Psoas muscle (tissue), 8 donors: ENCODE measurements around the gene FLVCR2. TPM values are rescaled to one million over a fixed set of nuclear protein-coding genes. Genes with fewer than 3 reads are reported as not detected.
A peak's percentile ranks its signal among the peaks of the same experiment; 100 is the strongest.

ENCODE experiments used
- ATAC-seq, 4 donors: fragments of 200-7000 bp; cut with Tn5 transposase; one replicate each; pipeline ENCODE4 v1.9.1; 2020; ENCODE audit warnings: moderate library complexity in 3 of 4, mild to moderate bottlenecking in 2 of 4
- DNase-seq, 2 donors: peaks; one replicate each; pipeline ENCODE4 v3.0.0-alpha.2; 2020
- H3K27ac ChIP-seq: fragments of 200-600 bp; one replicate; pipeline ENCODE4 v1.8.0; 2022
- H3K27me3 ChIP-seq, 3 donors: fragments of 200-600 bp in 1 of 3; one replicate each; pipeline versions ENCODE4 v1.6.1 to v1.8.0; 2013 to 2022; ENCODE audit warnings: low read length in 2 of 3, mild to moderate bottlenecking in 2 of 3, moderate library complexity in 1 of 3; ENCODE audit not compliant: insufficient read depth in 3 of 3
- H3K36me3 ChIP-seq, 2 donors: fragments of 200-600 bp in 1 of 2; one replicate each; pipeline versions ENCODE4 v1.6.1 to v1.8.0; 2013 to 2022; ENCODE audit warnings: low read depth in 1 of 2, mild to moderate bottlenecking in 1 of 2, moderate library complexity in 1 of 2; ENCODE audit not compliant: insufficient read depth in 1 of 2
- H3K4me1 ChIP-seq: fragments of 200-600 bp; one replicate; pipeline ENCODE4 v1.8.0; 2022
- H3K4me3 ChIP-seq: fragments of 200-600 bp; one replicate; pipeline ENCODE4 v1.8.0; 2022; ENCODE audit warnings: mild to moderate bottlenecking
- H3K9me3 ChIP-seq: fragments of 200-600 bp; one replicate; pipeline ENCODE4 v1.8.0; 2022
- WGBS, 3 donors: extraction: QIAGEN DNeasy Blood & Tissue Kit; methylation state at CpG; one replicate each; pipeline versions ENCODE4 v1.1.6 to v1.1.7; 2013; 5-methylcytosine and 5-hydroxymethylcytosine counted together
- intact Hi-C, 2 donors: fragments of 100-400 bp; cut with DNase I; formaldehyde crosslinking; loops; one replicate each; pipeline versions ENCODE4 v1.11.0 to v1.14.2; 2022
- polyA plus RNA-seq, 3 donors: library from polyadenylated mRNA; stranded (reverse); fragments of 200-250 nt; gene quantifications; one replicate each; pipeline ENCODE4 v1.2.3, GENCODE V29; 2013
- total RNA-seq, 4 donors: library from RNA; stranded (reverse); fragmentation: NEBNext Ultra II Directional in 2 of 4; extraction: Animal tissue kit (Norgen Biotek cat#: 25700) in 2 of 4; gene quantifications; one replicate each; pipeline versions ENCODE4 v1.2.1 to v1.2.4, GENCODE V29; 2021 to 2023
- TF ChIP-seq, protein P1 (sequence below): fragments of 200-600 bp; IDR thresholded peaks from one replicate; pipeline ENCODE4 v1.8.0; 2022; ENCODE audit warnings: antibody characterized with exemption
- donor health status: healthy with polysubstance abuse.
- donor health status: DM: no; HTN: no; CAD: no; lungs with moderate emphysema.
- donor health status: Bipolar disorder and iron deficiency.
- donor health status: healthy.
- donor health status: DM: yes; HTN: yes; CAD: no.
- donor health status: DM: no; HTN: no; CAD: no.
- donor health status: DM: no; HTN: no; CAD: no.
- donor health status: DM: yes; HTN: yes; CAD: no.

FLVCR2 gene
- total and polyA plus RNA-seq, 7 donors = 0.71 to 9.8 (median 5.3) TPM

DNA sequence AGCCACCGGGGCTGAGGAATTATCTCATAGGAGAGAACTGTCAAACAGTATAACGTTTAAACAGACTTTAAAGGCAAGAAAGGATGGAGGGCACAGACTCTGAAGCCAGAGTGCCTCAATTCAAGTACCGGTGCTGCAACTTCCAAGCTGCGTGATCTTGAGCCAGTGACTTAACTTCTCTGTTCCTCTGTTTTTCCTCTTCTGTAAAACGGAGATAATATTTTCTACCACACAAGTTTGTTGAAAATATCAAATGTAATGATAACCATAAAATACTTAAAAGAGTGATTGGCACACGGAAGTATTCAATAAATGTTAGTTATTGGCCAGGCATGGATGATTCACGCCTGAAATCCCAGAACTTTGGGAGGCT, 38.0 kb upstream of the FLVCR2 start:
- H3K27me3 ChIP-seq = no peaks in the 10 kb centered on the region
- TF ChIP-seq, protein P1, sequence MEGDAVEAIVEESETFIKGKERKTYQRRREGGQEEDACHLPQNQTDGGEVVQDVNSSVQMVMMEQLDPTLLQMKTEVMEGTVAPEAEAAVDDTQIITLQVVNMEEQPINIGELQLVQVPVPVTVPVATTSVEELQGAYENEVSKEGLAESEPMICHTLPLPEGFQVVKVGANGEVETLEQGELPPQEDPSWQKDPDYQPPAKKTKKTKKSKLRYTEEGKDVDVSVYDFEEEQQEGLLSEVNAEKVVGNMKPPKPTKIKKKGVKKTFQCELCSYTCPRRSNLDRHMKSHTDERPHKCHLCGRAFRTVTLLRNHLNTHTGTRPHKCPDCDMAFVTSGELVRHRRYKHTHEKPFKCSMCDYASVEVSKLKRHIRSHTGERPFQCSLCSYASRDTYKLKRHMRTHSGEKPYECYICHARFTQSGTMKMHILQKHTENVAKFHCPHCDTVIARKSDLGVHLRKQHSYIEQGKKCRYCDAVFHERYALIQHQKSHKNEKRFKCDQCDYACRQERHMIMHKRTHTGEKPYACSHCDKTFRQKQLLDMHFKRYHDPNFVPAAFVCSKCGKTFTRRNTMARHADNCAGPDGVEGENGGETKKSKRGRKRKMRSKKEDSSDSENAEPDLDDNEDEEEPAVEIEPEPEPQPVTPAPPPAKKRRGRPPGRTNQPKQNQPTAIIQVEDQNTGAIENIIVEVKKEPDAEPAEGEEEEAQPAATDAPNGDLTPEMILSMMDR = no peak
- no peaks in the 10 kb centered on the region for H3K9me3 ChIP-seq
- H3K4me3 ChIP-seq = no peak overlapping the region
- H3K27ac ChIP-seq = no peak overlapping the region
- no peak for DNase-seq
- WGBS, 3 donors = 80 to 82% (median 81%) methylated on average over 7 of the region's 7 CpGs
- ATAC-seq = no peak
- peaks cover 9% of the 10 kb centered on the region for H3K4me1 ChIP-seq
- intact Hi-C loops = no loop called here
- H3K36me3 ChIP-seq = no peaks in the 10 kb centered on the region

DNA sequence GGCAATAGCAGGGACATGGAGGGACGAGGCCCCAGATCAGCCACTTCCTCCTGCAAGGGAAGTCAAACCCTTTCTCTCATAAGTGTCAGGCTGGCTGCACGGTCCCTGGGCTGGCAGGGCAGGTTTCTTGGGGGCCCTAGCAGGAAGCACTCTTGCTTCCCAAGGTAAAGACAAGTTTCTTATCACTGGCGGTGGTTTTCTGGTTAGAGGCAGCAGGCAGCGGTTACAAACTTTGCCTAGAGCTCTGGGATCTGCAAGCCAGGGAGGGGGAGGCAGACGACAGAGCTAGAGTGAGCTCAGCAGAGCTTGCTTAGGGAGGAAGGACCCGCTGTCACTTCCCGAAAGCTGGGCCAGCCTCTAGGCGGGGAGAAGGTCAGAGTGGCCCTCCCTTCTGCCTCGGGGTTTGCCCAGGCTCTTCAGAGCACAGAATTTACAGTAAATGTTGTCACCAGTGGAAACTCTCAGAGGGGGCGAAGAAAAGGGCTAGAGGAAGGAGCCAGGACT, 35.8 kb upstream of the FLVCR2 start:
- no peaks in the 10 kb centered on the region for H3K4me1 ChIP-seq
- no peaks in the 10 kb centered on the region for H3K9me3 ChIP-seq
- no peaks in the 10 kb centered on the region for H3K27me3 ChIP-seq
- no peak overlapping the region for H3K4me3 ChIP-seq
- peak in 2 of 4 donors; percentile 51 to 59 for ATAC-seq
- 37 to 43% (median 40%) methylated on average over 10 of the region's 10 CpGs for WGBS, 3 donors
- intact Hi-C loops = no loop called here
- no peaks in the 10 kb centered on the region for H3K36me3 ChIP-seq
- H3K27ac ChIP-seq = peak overlapping the region; percentile 2
- peak; percentile 53 to 77 for DNase-seq
- TF ChIP-seq, protein P1 = no peak

DNA sequence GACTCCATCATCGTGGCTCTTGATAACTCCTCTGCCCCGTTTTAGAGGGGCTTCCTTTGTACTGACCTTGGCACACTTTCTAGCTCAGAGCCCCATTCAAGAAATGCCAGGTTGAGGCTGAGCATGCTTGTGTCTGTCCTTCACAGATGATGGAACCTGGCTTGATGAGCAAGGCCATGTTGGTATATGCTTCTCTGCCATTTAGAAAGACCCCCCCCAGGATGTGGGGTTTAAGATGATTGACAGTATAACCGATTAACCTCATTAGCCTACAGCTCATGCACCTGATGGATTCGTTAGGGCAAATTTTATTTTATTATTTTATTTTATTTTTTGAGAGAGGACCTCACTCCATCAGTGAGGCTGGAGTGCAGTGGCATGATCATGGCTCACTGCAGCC, 35.2 kb upstream of the FLVCR2 start:
- TF ChIP-seq, protein P1 = no peak
- WGBS, 3 donors = 54 to 80% (median 67%) methylated on average over 4 of the region's 4 CpGs
- ATAC-seq = no peak
- H3K4me3 ChIP-seq = no peak overlapping the region
- intact Hi-C loops = no loop called here
- H3K4me1 ChIP-seq = peaks cover 5% of the 10 kb centered on the region
- no peak for DNase-seq
- no peaks in the 10 kb centered on the region for H3K36me3 ChIP-seq
- H3K27ac ChIP-seq = no peak overlapping the region
- no peaks in the 10 kb centered on the region for H3K9me3 ChIP-seq
- H3K27me3 ChIP-seq = no peaks in the 10 kb centered on the region

DNA sequence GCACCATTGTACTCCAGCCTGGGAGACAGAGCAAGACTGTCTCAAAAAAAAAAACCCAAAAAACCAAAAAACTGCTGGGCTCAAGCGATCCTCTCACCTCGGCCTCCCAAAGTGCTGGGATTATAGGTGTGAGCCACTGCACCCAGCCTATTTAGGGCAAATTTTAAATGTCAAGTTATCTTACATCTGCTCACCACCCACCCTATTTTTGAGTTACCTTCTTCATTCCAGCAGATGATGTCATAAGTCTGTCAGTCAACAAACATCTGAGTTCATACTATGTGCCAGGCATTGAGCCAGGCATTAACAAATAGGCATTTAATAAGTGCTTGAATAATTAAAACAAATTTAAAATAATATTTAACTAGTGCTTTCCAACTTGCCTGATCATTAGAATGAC, 34.6 kb upstream of the FLVCR2 start:
- Histone ChIP-seq H3K27me3 (no peaks in the 10 kb centered on the region), H3K36me3 (no peaks in the 10 kb centered on the region), H3K4me1 (peaks cover 5% of the 10 kb centered on the region), H3K9me3 (no peaks in the 10 kb centered on the region), H3K27ac (no peak overlapping the region), H3K4me3 (no peak overlapping the region)
- ATAC-seq (no peak), DNase-seq (no peak)
- WGBS, 3 donors = 85 to 94% (median 93%) methylated on average over 2 of the region's 2 CpGs
- TF ChIP-seq, protein P1 = no peak
- intact Hi-C loops = no loop called here

DNA sequence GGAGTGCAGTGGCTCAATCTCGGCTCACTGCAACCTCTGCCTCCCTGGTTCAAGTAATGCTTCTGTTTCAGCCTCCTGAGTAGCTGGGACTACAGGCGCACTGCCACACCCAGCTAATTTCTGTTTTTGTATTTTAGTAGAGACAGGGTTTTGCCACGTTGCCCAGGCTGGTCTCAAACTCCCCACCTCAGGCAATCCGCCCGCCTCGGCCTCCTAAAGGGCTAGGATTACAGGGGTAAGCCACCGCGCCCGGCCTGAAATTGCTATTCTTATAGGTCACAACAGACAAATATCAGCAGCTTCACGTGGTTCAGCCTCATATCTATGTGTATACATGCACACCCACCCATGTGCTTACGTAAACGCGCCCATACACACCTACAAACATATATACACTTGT, 32.5 kb upstream of the FLVCR2 start:
- H3K4me1 ChIP-seq = peaks cover 5% of the 10 kb centered on the region
- WGBS, 3 donors = 86 to 91% (median 90%) methylated on average over 13 of the region's 13 CpGs
- DNase-seq = no peak
- H3K9me3 ChIP-seq = no peaks in the 10 kb centered on the region
- no peaks in the 10 kb centered on the region for H3K27me3 ChIP-seq
- intact Hi-C loops = no loop called here
- TF ChIP-seq, protein P1 = no peak
- no peak overlapping the region for H3K4me3 ChIP-seq
- ATAC-seq = no peak
- H3K27ac ChIP-seq = no peak overlapping the region
- H3K36me3 ChIP-seq = no peaks in the 10 kb centered on the region
